ENCODE measurements around the gene SIGLEC6.
A peak's percentile ranks its signal among the peaks of the same experiment; 100 is the strongest.

The SIGLEC6 gene

GRCh38 chr19:51531349-51532315 lies at the start of gene SIGLEC6:
Gene SIGLEC6, minus strand, starts transcription at chr19:51531670. Its CDS starts 22 bp downstream, at chr19:51531648.
- DNase-seq: peak; percentile 40 to 72

GRCh38 chr19:51576850-51577249 lies 45.4 kb upstream of the SIGLEC6 start:
- no peak for DNase-seq

GRCh38 chr19:51573331-51573730 lies 41.9 kb upstream of the SIGLEC6 start:
- no peak for DNase-seq

GRCh38 chr19:51572908-51573307 lies 41.4 kb upstream of the SIGLEC6 start:
- DNase-seq: no peak

- DNase-seq: no peak
Measured at GRCh38 chr19:51572410-51572809, 40.9 kb upstream of the SIGLEC6 start.

- peak in 1 of 2 donors; percentile 4 for DNase-seq
Measured at GRCh38 chr19:51571599-51571998, 40.1 kb upstream of the SIGLEC6 start.

GRCh38 chr19:51570962-51571575 lies 39.6 kb upstream of the SIGLEC6 start, which contains the start of gene ZNF175:
Gene ZNF175, plus strand, starts transcription at chr19:51571283. Its CDS starts 2,047 bp downstream, at chr19:51573330.
- peak; percentile 86 to 91 for DNase-seq

GRCh38 chr19:51568456-51568855 lies 37.0 kb upstream of the SIGLEC6 start:
- no peak for DNase-seq

- DNase-seq: no peak
Measured at GRCh38 chr19:51567583-51567982, 36.1 kb upstream of the SIGLEC6 start.

- DNase-seq: no peak
Measured at GRCh38 chr19:51566489-51567100, 35.1 kb upstream of the SIGLEC6 start.

GRCh38 chr19:51565583-51565982 lies 34.1 kb upstream of the SIGLEC6 start:
- DNase-seq: no peak

GRCh38 chr19:51564791-51565190 lies 33.3 kb upstream of the SIGLEC6 start:
- no peak for DNase-seq

GRCh38 chr19:51560339-51560738 lies 28.9 kb upstream of the SIGLEC6 start:
- DNase-seq: no peak

- no peak for DNase-seq
Measured at GRCh38 chr19:51559240-51559639, 27.8 kb upstream of the SIGLEC6 start.

- peak; percentile 13 to 28 for DNase-seq
Measured at GRCh38 chr19:51552996-51553725, 21.7 kb upstream of the SIGLEC6 start.

GRCh38 chr19:51552608-51552995 lies 21.1 kb upstream of the SIGLEC6 start:
- no peak for DNase-seq

GRCh38 chr19:51551673-51552432 lies 20.4 kb upstream of the SIGLEC6 start:
- DNase-seq: no peak

GRCh38 chr19:51550848-51551672 lies 19.6 kb upstream of the SIGLEC6 start:
- DNase-seq: no peak

GRCh38 chr19:51549533-51550324 lies 18.3 kb upstream of the SIGLEC6 start:
- no peak for DNase-seq

GRCh38 chr19:51548891-51549305 lies 17.4 kb upstream of the SIGLEC6 start:
- no peak for DNase-seq
